GM10266 (cell line): ENCODE results near the gene C6orf62.
"Not testable (repeated sequence)": the region's sequence is repeated elsewhere in the genome, so short reads cannot be mapped to it uniquely, and the experiment has no call there.

Experiments used
- DNase-seq: peaks from one replicate; pipeline ENCODE4 v3.0.0; 2012; ENCODE audit errors: extremely low spot score
- CTCF ChIP-seq: IDR thresholded peaks from 2 replicates; pipeline ENCODE4 v1.5.1; 2012; ENCODE audit warnings: mild to moderate bottlenecking, low read depth; ENCODE audit not compliant: control insufficient read depth, insufficient read depth; ENCODE audit errors: missing control alignments

The C6orf62 gene

GRCh38 chr6:24742216-24742738, 23.3 kb upstream of the C6orf62 start:
- DNase-seq, result no peak
- TF ChIP-seq CTCF, result no peak

GRCh38 chr6:24740861-24741260, 21.9 kb upstream of the C6orf62 start:
- no peak for DNase-seq
- TF ChIP-seq CTCF, result no peak

- no peak for TF ChIP-seq CTCF
- no peak for DNase-seq
These were observed 19.8 kb upstream of the C6orf62 start for GRCh38 chr6:24738741-24739140.

- DNase-seq, result not testable (repeated sequence)
These were observed 15.8 kb upstream of the C6orf62 start for GRCh38 chr6:24734710-24735109.

- no peak for TF ChIP-seq CTCF
- DNase-seq, result no peak
These were observed 15.2 kb upstream of the C6orf62 start for GRCh38 chr6:24734166-24734565.

GRCh38 chr6:24731456-24732134, 12.6 kb upstream of the C6orf62 start:
- not testable (repeated sequence) for DNase-seq

GRCh38 chr6:24730653-24731052, 11.7 kb upstream of the C6orf62 start:
- not testable (repeated sequence) for DNase-seq

- no peak for DNase-seq
- TF ChIP-seq CTCF, result no peak
These were observed 4.3 kb upstream of the C6orf62 start for GRCh38 chr6:24723270-24723669.

GRCh38 chr6:24721461-24722215, 2.7 kb upstream of the C6orf62 start:
- TF ChIP-seq CTCF, result no peak
- peak; percentile 71 for DNase-seq
